GM19099 (cell line): Measurements from ENCODE around the gene RBP3.

ENCODE experiments used
- POLR2A ChIP-seq: IDR thresholded peaks from 3 replicates; pipeline ENCODE4 v1.6.1; 2011; ENCODE audit warnings: low read depth; ENCODE audit not compliant: insufficient read length; ENCODE audit errors: extremely low read depth

RBP3 gene

GRCh38 chr10:47370015-47370767 lies 22.0 kb downstream of the RBP3 start:
- no peak for TF ChIP-seq POLR2A

DNA sequence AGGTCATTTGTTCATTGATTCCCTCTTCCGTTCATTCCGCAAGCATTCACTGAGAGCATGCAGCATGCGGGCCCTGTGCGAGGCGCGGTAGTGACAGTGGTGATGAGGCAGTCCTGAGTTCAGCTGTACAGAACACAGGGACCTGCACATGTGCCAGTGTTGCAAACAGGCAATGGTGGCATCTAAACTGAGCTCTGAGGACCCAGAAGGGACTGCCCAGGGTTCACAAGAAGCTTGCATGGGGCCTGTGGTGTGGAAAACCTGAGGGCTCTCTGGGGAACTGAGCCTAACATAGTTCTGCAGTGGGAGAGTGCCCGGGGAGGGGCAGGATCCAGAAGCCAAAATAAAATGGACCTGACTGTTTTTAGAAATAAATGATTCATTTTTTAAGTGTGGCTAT lies 22.7 kb downstream of the RBP3 start:
- no peak for TF ChIP-seq POLR2A

- TF ChIP-seq POLR2A, result no peak
Observed at GRCh38 chr10:47371629-47372485, 23.7 kb downstream of the RBP3 start.

- TF ChIP-seq POLR2A, result no peak
Observed at GRCh38 chr10:47372726-47373125, 24.6 kb downstream of the RBP3 start.

DNA sequence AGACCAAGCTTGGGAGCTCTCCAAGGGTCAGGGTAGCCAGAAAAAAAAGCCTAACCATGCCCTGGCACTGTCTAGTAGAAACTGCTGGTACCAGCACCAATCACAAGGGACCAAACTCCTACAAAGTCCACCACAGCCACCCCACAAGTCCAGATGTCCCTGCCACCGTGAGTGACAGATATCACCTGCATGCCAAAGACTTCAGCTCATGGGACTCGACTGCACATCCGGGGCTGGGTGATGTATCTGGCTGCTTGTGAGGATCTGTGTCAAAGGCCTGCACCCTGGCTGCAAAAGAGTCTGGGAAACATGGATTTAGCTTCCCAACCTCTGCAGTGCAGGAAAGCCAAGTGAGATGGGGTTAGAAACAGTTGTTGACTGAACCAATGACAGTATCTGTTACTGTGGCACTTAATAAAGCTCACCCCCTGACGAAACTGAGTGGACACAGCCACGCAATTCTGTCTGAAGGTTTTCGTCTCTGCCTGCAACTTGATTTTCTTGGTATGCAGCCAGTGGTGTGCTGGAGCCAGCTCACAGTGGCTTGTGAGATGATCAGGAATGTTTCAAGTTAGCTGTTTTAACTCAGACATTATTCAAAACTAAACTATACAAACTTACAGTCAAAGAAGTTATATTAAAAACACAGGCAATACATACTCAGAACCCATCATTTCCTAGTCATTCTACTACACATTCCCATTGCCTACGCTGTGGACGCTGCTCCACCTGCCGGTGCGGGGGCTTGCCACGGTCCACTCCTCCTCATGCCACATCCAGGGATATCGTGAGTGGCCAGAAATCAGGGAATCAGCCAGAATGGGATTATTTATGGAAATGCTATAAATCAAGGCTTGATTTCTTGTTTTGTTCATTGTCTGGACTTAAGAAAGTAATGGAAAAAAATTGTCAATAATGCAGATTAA lies 26.7 kb downstream of the RBP3 start:
- TF ChIP-seq POLR2A, result no peak

- no peak for TF ChIP-seq POLR2A
Observed at GRCh38 chr10:47376522-47377220, 28.5 kb downstream of the RBP3 start.

DNA sequence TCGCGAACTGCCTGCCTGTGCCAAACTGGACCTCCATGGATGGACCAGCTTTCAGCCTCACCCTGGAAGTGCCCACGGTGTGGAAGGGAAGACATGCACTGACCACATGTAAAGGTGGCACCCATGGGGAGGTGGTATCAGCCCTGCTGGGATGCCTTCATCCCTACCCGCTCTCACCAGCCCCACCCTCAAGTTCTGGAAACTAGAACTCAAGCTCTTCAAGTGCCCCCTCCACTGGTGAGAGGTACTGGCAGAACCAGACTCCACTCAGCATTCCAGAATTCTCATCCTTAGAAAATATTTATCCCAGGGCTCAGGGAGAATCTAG lies 30.0 kb downstream of the RBP3 start:
- no peak for TF ChIP-seq POLR2A

DNA sequence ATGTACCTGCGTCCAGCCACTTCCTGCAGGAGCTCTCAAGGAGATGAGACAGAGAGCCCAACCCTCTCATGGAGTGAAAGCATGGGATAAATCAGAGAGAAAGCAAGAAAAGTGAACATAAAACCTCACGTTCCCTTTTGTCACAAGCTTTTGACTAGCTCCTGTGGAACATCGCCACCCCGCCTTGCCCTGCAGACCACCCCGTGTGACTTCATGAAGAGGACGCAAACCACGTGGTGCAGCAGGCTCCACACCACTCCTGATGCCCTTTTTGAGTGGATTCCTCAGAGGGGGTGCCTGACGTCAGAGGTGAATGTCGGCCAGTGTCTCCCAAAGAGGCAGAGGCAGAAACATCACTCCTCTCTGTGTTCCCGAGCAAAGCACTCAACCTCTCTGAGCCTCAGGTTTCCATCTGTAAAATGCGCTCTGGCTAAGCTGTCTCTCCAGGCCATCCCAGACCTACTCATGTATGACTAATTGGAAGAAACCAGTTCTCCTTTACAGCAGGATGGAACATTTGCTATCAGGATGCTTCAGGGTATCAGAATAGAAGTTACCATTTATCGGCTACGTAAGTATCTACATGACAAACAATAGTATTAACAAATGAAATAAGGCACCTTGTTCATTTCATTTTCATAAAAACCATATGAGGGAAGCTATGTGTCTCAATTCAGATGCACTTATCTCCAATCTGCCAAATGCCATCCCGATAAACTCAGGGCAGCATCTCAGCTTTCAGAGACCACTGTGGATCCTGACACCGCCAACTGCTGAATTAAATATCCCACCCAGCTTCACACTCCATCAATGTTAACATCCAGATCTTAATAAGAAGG lies 30.7 kb downstream of the RBP3 start:
- TF ChIP-seq POLR2A, result no peak

GRCh38 chr10:47379445-47379785 lies 31.3 kb downstream of the RBP3 start:
- TF ChIP-seq POLR2A, result no peak

DNA sequence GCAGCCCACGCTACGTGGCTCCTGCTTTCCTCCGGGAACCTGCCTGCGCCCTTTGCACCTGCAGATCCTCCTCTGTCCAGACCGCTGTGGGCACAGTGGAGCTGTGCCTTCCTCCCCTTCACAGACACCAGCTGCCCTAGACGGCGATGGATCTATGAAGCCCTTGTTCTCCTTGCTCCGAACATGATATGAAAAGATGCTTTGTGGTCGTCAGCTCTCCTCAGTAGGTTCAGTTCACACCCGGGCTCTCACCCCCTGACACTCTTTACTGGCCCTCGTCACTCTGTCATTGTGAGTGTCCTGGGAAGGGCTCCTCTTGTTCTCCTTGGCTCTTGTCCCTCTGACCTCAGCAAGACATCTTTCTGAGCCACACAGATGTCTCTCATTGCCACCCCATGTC lies 31.7 kb downstream of the RBP3 start:
- TF ChIP-seq POLR2A, result no peak

- no peak for TF ChIP-seq POLR2A
Observed at GRCh38 chr10:47380341-47381102, 32.4 kb downstream of the RBP3 start.

DNA sequence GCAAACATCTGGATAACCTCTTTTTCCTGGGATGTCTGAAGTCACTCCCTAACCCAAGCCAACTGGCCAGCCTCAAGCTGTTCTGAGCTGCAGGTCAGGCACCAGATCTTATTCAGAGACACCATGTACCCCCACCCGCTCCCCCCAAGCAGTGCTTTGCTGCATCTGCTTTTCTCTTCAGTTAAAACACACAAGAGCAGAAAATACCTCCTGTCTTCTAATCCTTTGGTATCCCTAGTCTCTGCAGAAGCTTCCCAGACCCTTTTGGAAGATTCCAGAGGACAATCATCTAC lies 32.9 kb downstream of the RBP3 start:
- TF ChIP-seq POLR2A, result no peak
